Mucosa of descending colon (tissue), 3 donors: ENCODE data around the gene CHRM2. TPM values are rescaled to one million over a fixed set of nuclear protein-coding genes. Genes with fewer than 3 reads are reported as not detected.
"Not testable (repeated sequence)": the region's sequence is repeated elsewhere in the genome, so short reads cannot be mapped to it uniquely, and the experiment has no call there.

Source experiments
- ATAC-seq: fragments of 200-7000 bp; cut with Tn5 transposase; one replicate; pipeline ENCODE4 v1.9.1; 2020; ENCODE audit warnings: mild to moderate bottlenecking, moderate library complexity
- DNase-seq, 3 donors: peaks; one replicate each; pipeline ENCODE4 v3.0.0-alpha.2; 2020
- H3K36me3 ChIP-seq: fragments of 200-600 bp; one replicate; pipeline ENCODE4 v1.8.0; 2021; ENCODE audit warnings: low read depth, mild to moderate bottlenecking
- H3K4me1 ChIP-seq: fragments of 200-600 bp; one replicate; pipeline ENCODE4 v1.8.0; 2021; ENCODE audit warnings: low read depth, mild to moderate bottlenecking
- H3K4me3 ChIP-seq: fragments of 200-600 bp; one replicate; pipeline ENCODE4 v1.8.0; 2021; ENCODE audit warnings: mild to moderate bottlenecking
- H3K9me3 ChIP-seq: fragments of 200-600 bp; one replicate; pipeline ENCODE4 v1.8.0; 2021; ENCODE audit warnings: mild to moderate bottlenecking
- CTCF ChIP-seq: fragments of 200-600 bp; IDR thresholded peaks from one replicate; pipeline ENCODE4 v1.8.0; 2022; ENCODE audit warnings: antibody characterized with exemption, mild to moderate bottlenecking
- intact Hi-C, 2 donors: fragments of 100-400 bp; cut with DNase I in 1 of 2; cut with micrococcal nuclease in 1 of 2; formaldehyde crosslinking; loops; one replicate each; pipeline versions ENCODE4 v1.11.0 to v1.11.1; 2022; cut with DNase I, micrococcal nuclease
- long read RNA-seq, 2 donors: library from polyadenylated mRNA; unstranded; transcript quantifications; one replicate each; pipeline ENCODE4 v2.0.0, GENCODE V29; 2019 to 2021
- total RNA-seq, 3 donors: library from RNA; stranded (reverse); fragmentation: NEBNext Ultra II Directional in 2 of 3; extraction: Animal tissue kit (Norgen Biotek cat#: 25700) in 2 of 3; gene quantifications; one replicate each; pipeline versions ENCODE4 v1.2.1 to v1.2.4, GENCODE V29; 2021 to 2023
- donor health status: DM: no; HTN: no; CAD: no; lungs with moderate emphysema.
- donor health status: DM: no; HTN: no; CAD: no.
- donor health status: DM: no; HTN: yes; CAD: no.

CHRM2 gene
- total RNA-seq: 10 to 100 TPM in 1 of 3 donors, 1 to 10 TPM in 2; 1.4 to 84.0 (median 7.4) TPM
- long read RNA-seq, donor 1, full-length matches to known transcripts: 4 of 23 reads
- long read RNA-seq, donor 1, partial matches to known transcripts: 1 of 23 reads
- long read RNA-seq, donor 1, other reads (novel, unspliced or antisense): 18 of 23 reads
- long read RNA-seq, donor 2: 0 reads

- DNase-seq (no peak), ATAC-seq (no peak)
- no peak within 1 kb of the TSS for H3K4me3 ChIP-seq
- H3K36me3 ChIP-seq: no peaks in the 10 kb centered on the region
- TF ChIP-seq CTCF: no peak
- H3K9me3 ChIP-seq: no peaks in the 10 kb centered on the region
- H3K4me1 ChIP-seq: no peaks in the 10 kb centered on the region
- intact Hi-C loops: no loop called here
Observed at GRCh38 chr7:136868496-136869000, at the start of gene CHRM2. TSS of gene CHRM2 (plus strand) at chr7:136868652. CDS start at chr7:137014866, 146,214 bp downstream.

GRCh38 chr7:136831398-136831797, 37.1 kb upstream of the CHRM2 start:
- H3K4me3 ChIP-seq, ATAC-seq, intact Hi-C loops, DNase-seq, H3K4me1 ChIP-seq, H3K9me3 ChIP-seq, H3K36me3 ChIP-seq: not testable (repeated sequence)

- no peak for TF ChIP-seq CTCF
- no peaks in the 10 kb centered on the region for H3K4me1 ChIP-seq
- DNase-seq (no peak), ATAC-seq (no peak)
- H3K9me3 ChIP-seq: no peaks in the 10 kb centered on the region
- H3K4me3 ChIP-seq: no peak overlapping the region
- intact Hi-C loops: no loop called here
- no peaks in the 10 kb centered on the region for H3K36me3 ChIP-seq
Observed at GRCh38 chr7:136845899-136846465, 22.5 kb upstream of the CHRM2 start.

- Histone ChIP-seq H3K36me3 (no peaks in the 10 kb centered on the region), H3K4me3 (no peak overlapping the region), H3K9me3 (peaks cover 2% of the 10 kb centered on the region), H3K4me1 (no peaks in the 10 kb centered on the region)
- no peak for DNase-seq
- intact Hi-C loops: no loop called here
- no peak for ATAC-seq
- TF ChIP-seq CTCF: no peak
Observed at GRCh38 chr7:136847858-136848257, 20.6 kb upstream of the CHRM2 start.

GRCh38 chr7:136853654-136854053, 14.8 kb upstream of the CHRM2 start:
- intact Hi-C loops: no loop called here
- DNase-seq: no peak
- H3K9me3 ChIP-seq: peaks cover 2% of the 10 kb centered on the region
- no peak for ATAC-seq
- H3K36me3 ChIP-seq: no peaks in the 10 kb centered on the region
- TF ChIP-seq CTCF: no peak
- no peaks in the 10 kb centered on the region for H3K4me1 ChIP-seq
- no peak overlapping the region for H3K4me3 ChIP-seq

GRCh38 chr7:136857573-136857972, 10.9 kb upstream of the CHRM2 start:
- intact Hi-C loops: no loop called here
- ATAC-seq (no peak), DNase-seq (no peak)
- Histone ChIP-seq H3K36me3 (no peaks in the 10 kb centered on the region), H3K9me3 (no peaks in the 10 kb centered on the region), H3K4me1 (no peaks in the 10 kb centered on the region), H3K4me3 (no peak overlapping the region)
- TF ChIP-seq CTCF: no peak
